Measurements from ENCODE around the gene ADGRL4. TPM values are rescaled to one million over a fixed set of nuclear protein-coding genes. Genes with fewer than 3 reads are reported as not detected.

The ADGRL4 gene
- total RNA-seq, 1 experiment from 2014 or later, result 0.63 TPM

DNA sequence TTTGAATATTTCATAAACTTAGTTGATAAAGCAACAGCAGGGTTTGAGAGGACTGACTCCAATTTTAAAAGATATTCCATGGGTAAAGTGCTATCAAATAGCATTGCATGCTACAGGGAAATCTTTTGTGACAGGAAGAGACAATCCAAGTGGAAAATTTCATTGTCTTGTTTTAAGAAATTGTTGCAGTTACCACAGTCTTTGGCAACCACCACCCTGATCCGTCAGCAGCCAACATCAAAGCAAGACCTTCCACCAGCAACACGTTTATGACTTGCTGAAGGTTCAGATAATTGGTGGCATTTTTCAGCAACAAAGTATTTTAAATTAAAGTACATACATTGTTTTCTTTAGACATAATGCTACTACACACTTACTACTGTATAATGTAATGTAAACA, 47.8 kb downstream of the ADGRL4 start:
- no peaks in the 10 kb centered on the region for H3K23me2 ChIP-seq (ENCODE audit: insufficient read length, low read depth, low read length, poor library complexity, severe bottlenecking)
- Mint-ChIP-seq H3K36me3 (ENCODE audit: insufficient read depth in 1 of 3, low read depth in 3 of 3) (peaks cover 0 to 4% (median 0%) of the 10 kb centered on the region in 3 experiments; a peak in 2 of 7 replicates), H3K27ac (no peak overlapping the region), H3K4me3 (no peak overlapping the region), H3K27me3 (ENCODE audit: low read depth) (no peaks in the 10 kb centered on the region), H3K4me1 (no peaks in the 10 kb centered on the region), H3K9me3 (peaks cover 0 to 3% of the 10 kb centered on the region in 2 experiments; a peak in 1 of 5 replicates)
- H2AFZ ChIP-seq (ENCODE audit: low read length), result no peak overlapping the region
- no peak for DNase-seq
- H3K9ac ChIP-seq (ENCODE audit: extremely low read depth, insufficient read length, low read length), result no peak overlapping the region
- H4K5ac ChIP-seq (ENCODE audit: insufficient read length, low read depth, low read length), result no peak overlapping the region
- no peak overlapping the region for H2AK5ac ChIP-seq (ENCODE audit: insufficient read length, low read length)
- H3K4me1 ChIP-seq (ENCODE audit: insufficient read depth, low read length), result no peaks in the 10 kb centered on the region
- H3K23ac ChIP-seq (ENCODE audit: insufficient read length, low read depth, low read length), result no peak overlapping the region
- no peak overlapping the region for H2BK15ac ChIP-seq (ENCODE audit: low read depth, low read length)
- H3T11ph ChIP-seq (ENCODE audit: low read length), result no peak overlapping the region
- H2BK12ac ChIP-seq (ENCODE audit: insufficient read length, low read depth, low read length), result no peak overlapping the region
- H3K9me3 ChIP-seq (ENCODE audit: control insufficient read depth, low read depth, low read length), result no peaks in the 10 kb centered on the region
- H3K4ac ChIP-seq (ENCODE audit: low read depth, low read length), result no peak overlapping the region
- H3K14ac ChIP-seq (ENCODE audit: insufficient read depth, low read length), result no peak overlapping the region
- H2BK120ac ChIP-seq (ENCODE audit: low read depth, low read length, poor library complexity, severe bottlenecking), result no peak overlapping the region
- no peak overlapping the region for H3K56ac ChIP-seq (ENCODE audit: insufficient read length, low read depth, low read length)
- H3K27ac ChIP-seq (ENCODE audit: insufficient read length, low read depth, low read length), result no peak overlapping the region
- H4K20me1 ChIP-seq (ENCODE audit: control insufficient read depth, insufficient read depth, insufficient read length), result no peaks in the 10 kb centered on the region
- no peak overlapping the region for H4K91ac ChIP-seq (ENCODE audit: insufficient read length, low read depth, low read length)
- no peak overlapping the region for H2BK20ac ChIP-seq (ENCODE audit: low read depth, low read length, poor library complexity, severe bottlenecking)
- TF ChIP-seq, protein P1, sequence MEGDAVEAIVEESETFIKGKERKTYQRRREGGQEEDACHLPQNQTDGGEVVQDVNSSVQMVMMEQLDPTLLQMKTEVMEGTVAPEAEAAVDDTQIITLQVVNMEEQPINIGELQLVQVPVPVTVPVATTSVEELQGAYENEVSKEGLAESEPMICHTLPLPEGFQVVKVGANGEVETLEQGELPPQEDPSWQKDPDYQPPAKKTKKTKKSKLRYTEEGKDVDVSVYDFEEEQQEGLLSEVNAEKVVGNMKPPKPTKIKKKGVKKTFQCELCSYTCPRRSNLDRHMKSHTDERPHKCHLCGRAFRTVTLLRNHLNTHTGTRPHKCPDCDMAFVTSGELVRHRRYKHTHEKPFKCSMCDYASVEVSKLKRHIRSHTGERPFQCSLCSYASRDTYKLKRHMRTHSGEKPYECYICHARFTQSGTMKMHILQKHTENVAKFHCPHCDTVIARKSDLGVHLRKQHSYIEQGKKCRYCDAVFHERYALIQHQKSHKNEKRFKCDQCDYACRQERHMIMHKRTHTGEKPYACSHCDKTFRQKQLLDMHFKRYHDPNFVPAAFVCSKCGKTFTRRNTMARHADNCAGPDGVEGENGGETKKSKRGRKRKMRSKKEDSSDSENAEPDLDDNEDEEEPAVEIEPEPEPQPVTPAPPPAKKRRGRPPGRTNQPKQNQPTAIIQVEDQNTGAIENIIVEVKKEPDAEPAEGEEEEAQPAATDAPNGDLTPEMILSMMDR (conservative IDR thresholded peaks at IDR 0.05), result no peak
- no peaks in the 10 kb centered on the region for H3K27me3 ChIP-seq (ENCODE audit: insufficient read depth, low read length)
- H4K8ac ChIP-seq (replicated peaks; ENCODE audit: insufficient read length, low read depth, low read length), result no peak overlapping the region
- no peaks in the 10 kb centered on the region for H3K79me1 ChIP-seq (ENCODE audit: insufficient read depth, low read depth, low read length, poor library complexity, severe bottlenecking)
- WGBS (ENCODE audit: extremely low coverage, insufficient read length, low lambda C conversion rate), result no CpG with 5 or more reads among the region's 2 CpGs
- H3K4me2 ChIP-seq (ENCODE audit: insufficient read depth, insufficient read length, low read length), result no peak overlapping the region
- no peaks in the 10 kb centered on the region for H3K79me2 ChIP-seq (ENCODE audit: insufficient read depth, low read length)
- no peak overlapping the region for H2BK5ac ChIP-seq (ENCODE audit: insufficient read length, low read length)
- H3K18ac ChIP-seq (ENCODE audit: insufficient read length, low read depth, low read length), result no peak overlapping the region
